Stomach (tissue), 9 donors: ENCODE measurements around the gene RBFOX1. TPM values are rescaled to one million over a fixed set of nuclear protein-coding genes. Genes with fewer than 3 reads are reported as not detected.

Experiments
- DNase-seq, 2 donors: peaks; one replicate each; pipeline versions ENCODE4 v3.0.0 to v3.0.0-alpha.2; 2013 to 2019
- H3K27ac ChIP-seq, 5 donors: fragments of 200-600 bp in 4 of 5; sonication (generic) in 4 of 5; one replicate each; pipeline ENCODE4 v1.5.1; 2013 to 2019; ENCODE audit warnings: mild to moderate bottlenecking in 1 of 5, moderate library complexity in 1 of 5
- H3K27me3 ChIP-seq, 3 donors: fragments of 200-600 bp; sonication (generic); one replicate each; pipeline ENCODE4 v1.5.1; 2017 to 2019; ENCODE audit warnings: mixed run types in 1 of 3
- H3K36me3 ChIP-seq, 4 donors: fragments of 200-600 bp; sonication (generic); 1 replicate in 3 of 4; 2 replicates in 1 of 4; pipeline ENCODE4 v1.5.1; 2016 to 2019
- H3K4me1 ChIP-seq, 4 donors: fragments of 200-600 bp; sonication (generic); one replicate each; pipeline ENCODE4 v1.5.1; 2016 to 2019
- H3K4me3 ChIP-seq, 4 donors: fragments of 200-600 bp; sonication (generic) in 3 of 4; one replicate each; pipeline ENCODE4 v1.5.1; 2016 to 2019; ENCODE audit warnings: mild to moderate bottlenecking in 1 of 4
- H3K9me3 ChIP-seq, 4 donors: fragments of 200-600 bp; sonication (generic); one replicate each; pipeline ENCODE4 v1.5.1; 2016 to 2019
- CTCF ChIP-seq, 7 experiments: fragments of 450-650 bp in 4 of 7; fragments of 200-600 bp in 3 of 7; sonication (generic) in 3 of 7; IDR thresholded peaks; one replicate each; pipeline ENCODE4 v1.5.1; 2016 to 2019; ENCODE audit warnings: antibody characterized with exemption in 7 of 7, control low read depth in 2 of 7, mild to moderate bottlenecking in 1 of 7
- EP300 ChIP-seq: sonication (generic); formaldehyde crosslinking; IDR thresholded peaks from one replicate; pipeline ENCODE4 v1.6.1; 2017; ENCODE audit warnings: antibody characterized with exemption
- POLR2A ChIP-seq, 4 donors: fragments of 450-650 bp; IDR thresholded peaks; one replicate each; pipeline ENCODE4 v1.6.1; 2016; ENCODE audit warnings: antibody characterized with exemption in 4 of 4, control low read depth in 2 of 4, mild to moderate bottlenecking in 1 of 4, moderate library complexity in 1 of 4
- POLR2AphosphoS5 ChIP-seq, 3 donors: sonication (generic); formaldehyde crosslinking; IDR thresholded peaks; one replicate each; pipeline ENCODE4 v1.6.1; 2016; ENCODE audit warnings: antibody characterized with exemption in 3 of 3
- WGBS, 5 donors: extraction: QIAGEN DNeasy Blood & Tissue Kit in 3 of 5; methylation state at CpG; one replicate each; pipeline versions ENCODE4 v1.1.5 to v1.1.7; 2013 to 2018; 5-methylcytosine and 5-hydroxymethylcytosine counted together
- intact Hi-C: fragments of 100-400 bp; cut with DNase I; formaldehyde crosslinking; loops from one replicate; pipeline ENCODE4 v1.15.1; 2023; ENCODE audit warnings: low total_unique reads
- polyA plus RNA-seq, 3 donors: library from polyadenylated mRNA; stranded (reverse); fragments of 200-250 nt; gene quantifications; one replicate each; pipeline ENCODE4 v1.2.3, GENCODE V29; 2013
- total RNA-seq, 5 donors: library from RNA; depleted of rRNA; stranded (reverse); fragments of >200 nt; gene quantifications; one replicate each; pipeline versions ENCODE4 v1.1.0 to v1.2.3, GENCODE V29; 2014 to 2016
- donor health status: healthy with polysubstance abuse.
- donor health status: Bipolar disorder and iron deficiency.
- donor health status: healthy.

Gene RBFOX1
- total and polyA plus RNA-seq, 8 donors = 0.03 to 20.9 (median 0.35) TPM; not detected in 4

DNA sequence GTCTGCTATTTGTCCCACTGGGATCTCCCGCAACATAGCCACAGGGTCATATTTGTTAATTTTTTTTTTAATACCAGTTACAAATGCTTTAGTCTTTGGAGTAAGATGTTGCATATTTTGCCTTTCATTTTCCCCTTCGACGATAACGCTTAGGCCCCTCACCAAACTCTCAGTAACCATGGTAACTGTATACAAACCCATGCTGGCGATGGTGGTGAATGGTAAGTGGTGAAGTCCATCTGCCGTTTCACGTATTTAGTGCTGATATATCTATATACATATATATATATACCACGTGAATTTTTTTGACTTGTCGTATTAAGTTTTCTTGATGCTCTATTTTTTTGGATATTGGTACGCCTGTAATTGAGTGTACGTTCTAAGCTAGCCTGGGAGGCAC lies 263.7 kb downstream of the RBFOX1 start:
- H3K4me3 ChIP-seq = no peak overlapping the region
- no peak for DNase-seq
- WGBS, 5 donors = 86 to 94% (median 91%) methylated on average over 11 of the region's 11 CpGs
- no peaks in the 10 kb centered on the region for H3K9me3 ChIP-seq
- TF ChIP-seq EP300 (no peak), CTCF (IDR thresholded peaks at IDR 0.05) (no peak), POLR2A (IDR thresholded peaks at IDR 0.05) (no peak), POLR2AphosphoS5 (IDR thresholded peaks at IDR 0.05) (no peak)
- no peaks in the 10 kb centered on the region for H3K27me3 ChIP-seq
- H3K36me3 ChIP-seq = no peaks in the 10 kb centered on the region
- no peaks in the 10 kb centered on the region for H3K4me1 ChIP-seq
- intact Hi-C loops = no loop called here
- H3K27ac ChIP-seq = no peak overlapping the region

- Histone ChIP-seq H3K9me3 (no peaks in the 10 kb centered on the region), H3K27me3 (no peaks in the 10 kb centered on the region), H3K4me3 (no peak overlapping the region), H3K27ac (no peak overlapping the region), H3K4me1 (no peaks in the 10 kb centered on the region), H3K36me3 (no peaks in the 10 kb centered on the region)
- DNase-seq = no peak
- intact Hi-C loops = no loop called here
- 37 to 50% (median 47%) methylated on average over 3 of the region's 3 CpGs for WGBS, 5 donors
- TF ChIP-seq EP300 (no peak), POLR2A (IDR thresholded peaks at IDR 0.05) (no peak), POLR2AphosphoS5 (IDR thresholded peaks at IDR 0.05) (no peak), CTCF (IDR thresholded peaks at IDR 0.05) (no peak)
Observed at GRCh38 chr16:7597677-7598076, 265.0 kb downstream of the RBFOX1 start.

GRCh38 chr16:7601100-7601499 lies 268.5 kb downstream of the RBFOX1 start:
- no peak for DNase-seq
- 37 to 76% (median 62%) methylated on average over 3 of the region's 3 CpGs for WGBS, 5 donors
- Histone ChIP-seq H3K27me3 (no peaks in the 10 kb centered on the region), H3K4me1 (no peaks in the 10 kb centered on the region), H3K9me3 (no peaks in the 10 kb centered on the region), H3K27ac (no peak overlapping the region), H3K4me3 (no peak overlapping the region), H3K36me3 (no peaks in the 10 kb centered on the region)
- TF ChIP-seq POLR2AphosphoS5 (IDR thresholded peaks at IDR 0.05) (no peak), POLR2A (IDR thresholded peaks at IDR 0.05) (no peak)
- intact Hi-C loops = no loop called here

- TF ChIP-seq POLR2AphosphoS5 (IDR thresholded peaks at IDR 0.05) = no peak
- TF ChIP-seq POLR2A (IDR thresholded peaks at IDR 0.05) = no peak
- TF ChIP-seq CTCF (IDR thresholded peaks at IDR 0.05) = no peak
- intact Hi-C loops = no loop called here
- H3K36me3 ChIP-seq = no peaks in the 10 kb centered on the region
- no peak overlapping the region for H3K27ac ChIP-seq
- 64 to 77% (median 72%) methylated on average over 7 of the region's 7 CpGs for WGBS, 5 donors
- H3K4me3 ChIP-seq = no peak overlapping the region
- no peaks in the 10 kb centered on the region for H3K27me3 ChIP-seq
- H3K9me3 ChIP-seq = no peaks in the 10 kb centered on the region
- DNase-seq = no peak
- no peaks in the 10 kb centered on the region for H3K4me1 ChIP-seq
Observed at GRCh38 chr16:7602291-7602950, 269.8 kb downstream of the RBFOX1 start.

DNA sequence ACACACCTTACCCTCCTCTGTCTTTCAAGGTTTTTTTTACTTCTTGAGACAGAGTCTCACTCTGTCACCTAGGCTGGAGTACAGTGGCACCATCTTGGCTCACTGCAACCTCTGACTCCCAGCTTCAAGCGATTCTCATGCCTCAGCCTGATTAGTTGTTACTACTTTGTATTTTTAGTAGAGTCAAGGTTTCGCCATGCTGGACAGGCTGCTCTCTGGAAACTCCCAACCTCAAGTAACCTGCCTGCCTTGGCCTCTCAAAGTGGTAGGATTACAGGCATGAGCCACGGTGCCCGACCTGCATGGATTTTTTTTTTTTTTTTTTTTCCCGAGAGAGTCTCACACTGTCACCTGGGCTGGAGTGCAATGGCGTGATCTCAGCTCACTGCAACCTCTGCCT lies 273.2 kb downstream of the RBFOX1 start:
- DNase-seq = no peak
- no peaks in the 10 kb centered on the region for H3K36me3 ChIP-seq
- H3K4me3 ChIP-seq = no peak overlapping the region
- no peaks in the 10 kb centered on the region for H3K9me3 ChIP-seq
- no peaks in the 10 kb centered on the region for H3K4me1 ChIP-seq
- WGBS, 5 donors = 83 to 95% (median 92%) methylated on average over 6 of the region's 6 CpGs
- TF ChIP-seq EP300 (no peak), CTCF (IDR thresholded peaks at IDR 0.05) (no peak), POLR2AphosphoS5 (IDR thresholded peaks at IDR 0.05) (no peak), POLR2A (IDR thresholded peaks at IDR 0.05) (no peak)
- H3K27ac ChIP-seq = no peak overlapping the region
- no peaks in the 10 kb centered on the region for H3K27me3 ChIP-seq
- intact Hi-C loops = no loop called here
